ENCODE data around the gene HIF3A.
"Not testable (repeated sequence)": the region's sequence is repeated elsewhere in the genome, so short reads cannot be mapped to it uniquely, and the experiment has no call there.

HIF3A gene

DNA sequence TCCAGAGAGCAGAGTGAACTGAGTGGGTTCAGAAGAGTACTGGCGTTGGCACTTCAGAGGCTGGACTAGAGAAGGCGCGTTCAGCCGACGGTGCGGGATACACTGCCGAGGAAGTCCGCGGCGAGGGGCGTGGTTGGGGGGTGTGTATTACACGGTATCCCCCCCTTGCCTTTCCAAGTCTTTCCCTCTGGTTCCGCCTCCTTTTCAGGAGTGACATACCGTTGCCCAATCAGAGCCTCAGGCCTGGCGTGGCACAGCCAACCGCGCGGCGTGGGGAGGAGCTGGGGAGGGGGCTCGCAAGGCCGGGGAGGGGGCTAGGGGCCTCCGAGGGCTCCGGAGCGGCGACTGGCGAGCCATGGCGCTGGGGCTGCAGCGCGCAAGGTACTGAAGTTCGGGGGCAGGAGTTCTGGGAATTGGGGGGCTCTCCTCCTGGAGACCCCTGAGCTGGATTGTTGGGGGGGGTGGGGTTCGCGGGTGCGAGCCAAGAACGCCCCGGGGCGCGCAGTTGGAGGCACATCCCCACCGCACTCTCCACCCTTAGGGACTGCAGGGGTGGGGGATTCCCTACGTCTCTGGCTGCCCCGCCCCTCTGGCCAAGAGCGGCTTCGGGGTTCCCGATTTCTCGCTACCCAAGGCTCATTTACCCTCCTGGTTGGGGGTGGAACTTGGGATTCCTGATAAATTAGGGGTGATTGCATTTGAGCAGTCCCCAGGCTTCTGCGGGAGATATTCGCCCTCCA lies at the start of gene HIF3A:
TSS of gene HIF3A (plus strand) at position 321 of the 740 bp plus-strand sequence. CDS start at position 356, 35 bp downstream.
- FAIRE-seq, result no peak

DNA sequence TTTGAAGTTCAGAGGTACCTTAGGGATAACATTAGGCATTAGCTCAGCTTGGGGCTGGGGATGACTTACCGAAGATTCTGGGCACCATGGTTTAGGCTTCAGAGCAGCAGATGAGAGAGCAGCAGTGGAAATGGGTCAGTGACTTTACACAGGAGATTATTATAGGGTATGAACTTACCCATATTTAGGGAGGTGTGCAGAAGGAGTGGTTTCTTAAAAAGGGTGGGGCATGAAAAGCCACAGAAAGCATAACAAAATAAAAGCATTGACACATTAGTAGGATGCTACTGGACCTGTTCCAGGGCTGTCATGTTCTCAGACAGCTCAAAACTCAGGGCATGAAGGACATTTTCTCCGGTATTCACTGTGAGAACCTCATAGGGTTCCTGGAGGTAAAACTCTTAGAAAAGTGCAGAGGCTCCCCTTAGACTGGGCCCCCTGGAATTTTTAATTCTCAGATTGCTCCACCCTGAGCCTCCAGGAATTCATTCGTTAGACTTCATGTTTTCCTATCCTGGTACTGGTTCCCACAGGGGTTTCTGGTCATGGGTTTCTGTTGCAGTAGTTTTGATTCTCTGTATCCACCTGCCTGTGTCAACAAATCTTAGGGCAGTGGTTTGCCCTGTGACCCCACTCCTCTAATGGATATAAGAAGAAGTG lies 46.6 kb upstream of the HIF3A start:
- FAIRE-seq, result no peak

GRCh38 chr19:46251416-46251815 lies 45.4 kb upstream of the HIF3A start:
- FAIRE-seq, result no peak

DNA sequence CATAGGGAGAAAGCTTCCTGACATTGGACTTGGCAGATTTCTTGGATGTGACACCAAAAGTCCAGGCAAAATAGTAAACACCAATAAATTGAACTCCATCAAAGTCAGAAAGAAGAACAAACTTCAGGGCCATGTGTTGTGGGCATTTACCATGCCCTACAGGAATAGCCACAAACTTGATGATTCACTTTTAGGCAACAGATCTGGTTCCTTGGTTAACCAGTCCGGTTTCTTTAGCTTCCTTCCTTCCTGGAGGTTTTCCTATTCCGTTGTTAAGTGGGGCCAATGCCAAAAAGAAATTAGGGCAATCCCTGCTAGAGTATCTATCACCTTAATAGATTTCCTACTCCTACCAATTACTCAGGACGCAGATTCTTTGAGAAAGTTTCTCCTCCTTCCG lies 42.1 kb upstream of the HIF3A start:
- FAIRE-seq, result no peak

DNA sequence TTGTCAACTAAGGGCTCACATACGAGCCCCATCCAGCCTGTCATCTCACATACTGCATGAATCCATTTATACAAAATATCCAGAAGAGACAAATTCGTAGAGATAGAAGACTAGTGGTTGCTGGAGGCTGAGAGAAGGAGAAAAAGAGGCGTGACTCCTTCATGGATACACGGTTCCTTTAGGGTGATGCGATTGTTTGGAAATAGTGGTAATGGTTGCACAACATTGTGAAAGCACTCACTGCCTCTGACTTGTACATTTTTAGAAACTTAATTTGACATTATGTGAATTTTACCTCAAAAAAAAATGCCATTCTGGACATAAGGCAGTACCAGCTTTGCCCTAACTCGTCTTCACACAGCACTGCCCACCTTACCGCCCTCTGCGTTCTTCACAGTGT lies 40.0 kb upstream of the HIF3A start:
- no peak for FAIRE-seq

- FAIRE-seq, result not testable (repeated sequence)
Measured at GRCh38 chr19:46261501-46261900, 35.3 kb upstream of the HIF3A start.

DNA sequence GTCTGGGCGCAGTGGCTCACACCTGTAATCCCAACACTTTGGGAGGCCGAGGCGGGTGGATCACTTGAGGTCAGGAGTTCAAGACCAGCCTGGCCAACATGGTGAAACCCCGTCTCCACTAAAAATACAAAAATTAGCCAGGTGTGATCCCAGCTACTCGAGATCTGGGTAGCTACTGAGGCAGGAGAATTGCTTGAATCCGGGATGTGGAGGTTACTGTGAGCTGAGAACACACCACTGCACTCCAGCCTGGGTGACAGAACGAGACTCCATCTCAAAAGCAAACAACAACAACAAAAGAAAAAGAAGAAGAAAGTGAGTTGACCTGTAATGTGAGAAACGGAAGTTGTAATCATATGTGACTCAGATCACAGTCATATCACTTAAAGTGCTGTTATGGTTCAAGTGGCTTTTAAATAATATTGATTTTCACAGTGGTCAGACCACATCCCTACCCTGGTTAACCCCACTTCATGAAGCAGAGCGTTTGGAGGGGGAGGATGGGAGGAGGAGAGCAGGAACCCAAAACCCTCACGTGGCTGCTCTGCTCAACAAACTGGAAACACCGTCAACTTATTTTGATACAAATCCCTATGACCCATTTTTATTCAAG lies 34.1 kb upstream of the HIF3A start:
- not testable (repeated sequence) for FAIRE-seq

DNA sequence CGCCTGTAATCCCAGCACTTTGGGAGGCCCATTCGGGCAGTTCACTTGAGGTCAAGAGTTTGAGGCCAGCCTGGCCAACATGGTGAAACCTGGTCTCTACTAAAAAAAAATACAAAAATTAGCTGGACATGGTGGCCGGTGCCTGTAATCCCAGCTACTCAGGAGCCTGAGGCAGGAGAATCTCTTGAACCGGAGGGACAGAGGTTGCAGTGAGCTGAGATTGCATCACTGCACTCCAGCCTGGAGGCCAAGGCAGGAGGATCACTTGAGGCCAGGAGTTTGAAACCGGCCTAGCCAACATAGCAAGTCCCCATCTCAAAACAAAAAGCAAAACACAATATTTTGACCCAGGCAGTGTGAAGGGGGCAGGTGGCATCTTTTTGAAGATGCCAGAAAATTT lies 32.0 kb upstream of the HIF3A start:
- FAIRE-seq, result not testable (repeated sequence)

DNA sequence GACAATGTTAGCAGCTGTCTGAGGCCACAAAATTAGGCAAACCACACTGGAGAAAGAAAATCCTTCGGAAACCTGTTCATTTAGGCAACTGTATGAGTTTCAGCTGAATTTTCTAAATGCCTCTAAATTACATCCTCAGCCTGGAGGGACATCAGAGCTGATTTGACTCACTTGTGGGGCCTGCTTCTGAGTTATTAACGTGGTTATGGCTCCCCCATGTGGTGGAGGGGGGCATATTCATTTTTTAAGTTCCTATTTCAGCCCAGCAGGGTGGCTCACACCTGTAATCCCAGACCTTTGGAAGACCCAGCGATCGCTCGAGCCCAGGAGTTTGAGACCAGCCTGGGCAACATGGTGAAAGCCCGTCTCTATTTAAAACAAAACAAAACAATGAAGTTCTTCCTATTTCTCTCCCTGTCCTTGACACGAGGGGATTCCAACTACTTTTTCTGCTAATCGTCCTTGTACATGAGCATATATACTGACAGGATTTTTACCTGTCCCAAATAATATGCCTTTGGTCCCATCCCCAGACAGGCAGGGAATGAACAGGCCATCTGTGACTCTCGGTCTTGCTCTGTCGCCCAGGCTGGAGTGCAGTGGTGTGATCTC lies 31.5 kb upstream of the HIF3A start:
- FAIRE-seq, result peak; percentile 78

GRCh38 chr19:46269101-46269500 lies 27.7 kb upstream of the HIF3A start:
- no peak for FAIRE-seq

- FAIRE-seq, result no peak
Measured at GRCh38 chr19:46270521-46271256, 26.2 kb upstream of the HIF3A start.

DNA sequence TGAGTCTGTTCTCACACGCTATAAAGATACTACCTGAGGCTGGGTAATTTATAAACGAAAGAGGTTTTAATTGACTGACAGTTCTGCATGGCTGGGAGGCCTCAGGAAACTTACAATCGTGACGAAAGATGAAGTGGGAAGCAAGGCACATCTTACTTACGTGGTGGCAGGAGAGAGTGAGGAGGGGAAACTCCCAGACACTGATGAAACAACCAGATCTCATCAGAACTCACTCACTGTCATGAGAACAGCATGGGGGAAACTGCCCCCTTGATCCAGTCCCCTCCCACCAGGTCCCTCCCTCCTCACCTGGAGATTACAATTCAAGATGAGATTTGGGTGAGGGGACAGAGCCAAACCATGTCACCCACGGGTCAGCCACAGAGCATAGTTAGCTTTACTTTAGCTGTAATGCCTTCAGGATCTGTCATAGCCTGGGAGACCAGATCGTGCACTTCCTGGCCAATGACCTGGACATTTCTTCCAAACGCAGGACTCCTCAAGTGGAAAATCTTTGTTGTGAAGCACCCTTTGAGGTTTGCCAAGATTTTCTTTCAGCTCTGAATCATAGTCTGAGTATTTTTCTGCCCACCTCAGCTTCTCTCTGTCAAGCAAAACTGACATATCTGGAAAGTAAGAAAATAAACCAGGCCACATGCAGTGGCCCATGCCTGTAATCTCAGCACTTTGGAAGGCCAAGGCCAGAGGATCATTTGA lies 25.2 kb upstream of the HIF3A start:
- FAIRE-seq, result no peak

DNA sequence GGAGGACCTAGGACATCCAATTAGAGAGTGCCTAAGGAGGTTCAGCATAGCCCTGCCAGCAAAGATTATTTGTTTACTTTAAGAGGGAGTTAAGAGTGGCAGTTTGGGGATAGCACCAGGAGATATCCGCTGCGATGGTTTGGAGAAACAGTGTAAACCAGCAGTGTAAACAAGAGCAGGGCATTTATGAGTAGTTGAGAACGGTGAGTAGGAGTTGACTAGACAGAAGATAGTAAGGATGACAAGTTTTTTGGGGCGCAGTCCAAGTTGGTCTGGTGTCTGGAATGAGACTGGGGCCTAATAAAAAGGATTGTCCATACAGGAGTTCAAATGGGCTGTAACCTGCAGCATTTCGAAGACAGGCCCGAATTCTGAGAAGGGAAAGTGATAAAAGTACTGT lies 22.9 kb upstream of the HIF3A start:
- not testable (repeated sequence) for FAIRE-seq

GRCh38 chr19:46279177-46279576 lies 17.7 kb upstream of the HIF3A start:
- no peak for FAIRE-seq

- FAIRE-seq, result no peak
Measured at GRCh38 chr19:46283771-46284170, 13.1 kb upstream of the HIF3A start.

DNA sequence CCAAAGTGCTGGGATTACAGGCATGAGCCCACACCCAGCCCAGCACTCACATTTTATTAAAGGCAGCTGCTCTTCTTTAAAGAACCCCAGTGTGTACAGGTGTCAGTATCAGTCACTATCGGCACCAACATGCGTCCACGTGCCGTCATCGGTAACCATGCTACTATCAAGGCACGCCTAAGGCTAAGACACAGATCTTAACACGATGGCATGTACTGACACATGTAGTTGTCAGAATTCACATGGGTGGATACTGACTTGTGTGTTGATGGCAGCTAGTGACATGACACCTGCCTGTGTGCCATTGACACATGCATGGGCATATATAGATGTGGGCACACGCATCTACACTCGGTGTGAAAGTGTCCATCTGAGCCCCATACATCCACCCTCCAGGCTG lies 12.2 kb upstream of the HIF3A start:
- FAIRE-seq, result no peak

GRCh38 chr19:46287585-46287984 lies 9.3 kb upstream of the HIF3A start:
- FAIRE-seq, result no peak

- no peak for FAIRE-seq
Measured at GRCh38 chr19:46288896-46289588, 7.8 kb upstream of the HIF3A start.

GRCh38 chr19:46289724-46290619 lies 6.9 kb upstream of the HIF3A start:
- FAIRE-seq, result no peak

DNA sequence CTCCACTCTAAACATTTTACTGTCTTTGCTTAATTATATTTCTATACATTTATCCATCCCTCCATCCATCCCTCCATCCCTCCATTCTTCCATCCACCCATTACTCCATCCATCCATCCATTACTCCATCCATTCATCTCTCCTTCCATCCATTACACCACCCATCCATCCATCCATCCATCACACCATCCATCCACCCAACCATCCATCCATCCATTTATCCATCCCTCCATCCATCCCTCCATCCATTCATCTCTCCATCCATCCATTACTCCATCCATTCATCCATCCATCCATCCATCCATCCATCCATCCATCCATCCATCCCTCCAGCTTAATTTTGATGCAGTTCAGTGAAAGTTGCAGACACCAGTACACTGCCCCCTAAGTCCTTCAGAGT lies 5.0 kb upstream of the HIF3A start:
- no peak for FAIRE-seq

GRCh38 chr19:46294494-46294893 lies 2.3 kb upstream of the HIF3A start:
- FAIRE-seq, result no peak
